ENCODE data around the gene PHACTR2. TPM values are rescaled to one million over a fixed set of nuclear protein-coding genes. Genes with fewer than 3 reads are reported as not detected.
"Not testable (repeated sequence)": the region's sequence is repeated elsewhere in the genome, so short reads cannot be mapped to it uniquely, and the experiment has no call there.

Gene PHACTR2
- total and polyA plus RNA-seq, 2 of the 13 experiments (the other 11 are each of a cell fraction or from before 2014, with no cell fraction given): 11.3 to 28.2 TPM

DNA sequence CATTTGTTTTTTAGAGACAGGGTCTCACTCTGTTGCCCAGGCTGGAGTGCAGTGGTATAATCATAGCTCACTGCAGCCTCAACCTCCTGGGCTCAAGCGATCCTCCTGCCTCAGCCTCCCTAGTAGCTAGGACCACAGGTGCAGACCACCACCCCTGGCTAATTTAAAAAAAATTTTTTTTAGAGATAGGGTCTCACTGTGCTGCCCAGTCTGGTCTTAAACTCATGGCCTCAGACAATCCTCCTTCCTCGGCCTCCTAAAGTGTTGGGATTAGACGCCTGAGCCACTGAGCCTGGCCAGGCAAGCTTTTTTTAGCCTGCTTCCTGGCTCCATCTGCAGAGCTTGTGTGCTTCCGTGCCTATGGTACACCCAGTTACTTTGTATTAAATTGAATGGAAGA, 46.6 kb upstream of the PHACTR2 start:
- H3K4me3 ChIP-seq (replicated peaks in 1 of 3; ENCODE audit: insufficient read depth in 1 of 3, low read depth in 2 of 3, low read length in 3 of 3); H3K36me3 ChIP-seq (replicated peaks in 1 of 2; ENCODE audit: control insufficient read depth in 1 of 2, insufficient read depth in 2 of 2, low read length in 2 of 2); H3K4me2 ChIP-seq (ENCODE audit: low read depth, low read length); H2AFZ ChIP-seq (ENCODE audit: low read length); H3K79me2 ChIP-seq (ENCODE audit: insufficient read depth, low read length); ATAC-seq; H3K9ac ChIP-seq (ENCODE audit: insufficient read depth, low read depth, low read length); POLR2A ChIA-PET; FAIRE-seq; H3K27me3 ChIP-seq (ENCODE audit: control insufficient read depth in 1 of 2, insufficient read depth in 2 of 2, low read length in 2 of 2); H3K9me3 ChIP-seq (ENCODE audit: low read length); in situ Hi-C loops (cut with HindIII; ENCODE audit: extremely low pct_ligation_motif_present, low pct_unique_long_range_greater_than_20kb); CTCF ChIA-PET (ENCODE audit: low intra/inter-chr PET ratio, low total read pairs); BruUV-seq (replicated peaks); intact Hi-C loops (cut with micrococcal nuclease; ENCODE audit: unreplicated experiment); DNase-seq (ENCODE audit: low spot score); H3K27ac ChIP-seq (ENCODE audit: extremely low read length, insufficient read depth, low read length); H4K20me1 ChIP-seq (ENCODE audit: insufficient read depth, low read length); H3K4me1 ChIP-seq (ENCODE audit: insufficient read depth, low read length): not testable (repeated sequence)
- 89% methylated on average over 4 of the region's 4 CpGs for WGBS (ENCODE audit: low lambda C conversion rate)
- TF ChIP-seq ZNF121 (CRISPR knock-in tag; IDR thresholded peaks at IDR 0.05): peak; percentile 40; the same call in 1 of the 2 replicates

DNA sequence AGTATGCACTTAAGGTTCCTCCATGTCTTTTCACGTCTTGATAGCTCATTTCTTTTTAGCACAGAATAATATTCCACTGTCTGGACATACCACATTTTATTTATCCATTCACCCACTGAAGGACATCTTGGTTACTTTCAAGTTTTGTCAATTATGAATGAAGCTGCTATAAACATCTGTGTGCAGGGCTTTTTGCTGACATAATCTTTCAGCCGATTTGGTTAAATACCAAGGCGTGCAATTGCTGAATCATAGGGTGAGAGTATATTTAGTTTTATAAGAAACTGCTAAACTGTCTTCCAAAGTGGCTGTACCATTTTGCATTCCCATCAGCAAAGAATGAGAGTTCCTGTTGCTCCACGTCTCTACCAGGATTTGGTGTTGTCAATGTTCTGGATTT, 44.9 kb upstream of the PHACTR2 start:
- intact Hi-C loops (cut with micrococcal nuclease; ENCODE audit: unreplicated experiment): no loop called here
- in situ Hi-C loops (cut with HindIII; ENCODE audit: extremely low pct_ligation_motif_present, low pct_unique_long_range_greater_than_20kb): no loop called here
- peak; percentile 43 to 76; a peak in 3 of 4 replicates for TF ChIP-seq MAFK (conservative IDR thresholded peaks at IDR 0.05 in 1 of 2, IDR thresholded peaks at IDR 0.05 in 1 of 2; ENCODE audit: low read length in 2 of 2)
- peak; percentile 63 for TF ChIP-seq MAFF (IDR thresholded peaks at IDR 0.05; ENCODE audit: low read depth, low read length)
- no peak for TF ChIP-seq ZBTB39 (CRISPR knock-in tag; IDR thresholded peaks at IDR 0.05)
- WGBS (ENCODE audit: low lambda C conversion rate): 73% methylated on average over 4 of the region's 4 CpGs
- no peaks in the 10 kb centered on the region for H3K36me3 ChIP-seq (replicated peaks in 1 of 2; ENCODE audit: control insufficient read depth in 1 of 2, insufficient read depth in 2 of 2, low read length in 2 of 2)
- no peaks in the 10 kb centered on the region for H3K27me3 ChIP-seq (ENCODE audit: control insufficient read depth in 1 of 2, insufficient read depth in 2 of 2, low read length in 2 of 2)
- H3K9me3 ChIP-seq (ENCODE audit: low read length): no peaks in the 10 kb centered on the region
- no TSS peak for BruUV-seq (replicated peaks)
- DNase-seq (ENCODE audit: low spot score) (no peak), ATAC-seq (no peak), FAIRE-seq (no peak)
- no peak overlapping the region for H2AFZ ChIP-seq (ENCODE audit: low read length)
- H3K4me1 ChIP-seq (ENCODE audit: insufficient read depth, low read length): no peaks in the 10 kb centered on the region
- H4K20me1 ChIP-seq (ENCODE audit: insufficient read depth, low read length): no peaks in the 10 kb centered on the region
- H3K4me3 ChIP-seq (replicated peaks in 1 of 3; ENCODE audit: insufficient read depth in 1 of 3, low read depth in 2 of 3, low read length in 3 of 3): no peak overlapping the region
- no peaks in the 10 kb centered on the region for H3K79me2 ChIP-seq (ENCODE audit: insufficient read depth, low read length)
- no peak overlapping the region for H3K4me2 ChIP-seq (ENCODE audit: low read depth, low read length)
- ChIA-PET POLR2A (no interaction called here), CTCF (ENCODE audit: low intra/inter-chr PET ratio, low total read pairs) (no interaction called here)
- no peak overlapping the region for H3K9ac ChIP-seq (ENCODE audit: insufficient read depth, low read depth, low read length)
- H3K27ac ChIP-seq (ENCODE audit: extremely low read length, insufficient read depth, low read length): no peak overlapping the region

All from HepG2 (cell line).